WI38 (cell line): ENCODE results near the gene ANK2.

Experiments used
- H3K4me3 ChIP-seq: 2 replicates; pipeline ENCODE4 v1.5.1; 2011; ENCODE audit warnings: low read depth, mild to moderate bottlenecking, control low read depth, low read length
- CTCF ChIP-seq: IDR thresholded peaks from 2 replicates; pipeline ENCODE4 v1.5.1; 2012; ENCODE audit warnings: low read depth, mild to moderate bottlenecking, control low read depth, low read length

ANK2 gene

GRCh38 chr4:113355550-113356371 is 306.3 kb downstream of the ANK2 start:
- H3K4me3 ChIP-seq: peak overlapping the region; percentile 43
- TF ChIP-seq CTCF: no peak

- no peak overlapping the region for H3K4me3 ChIP-seq
- no peak for TF ChIP-seq CTCF
Observed at GRCh38 chr4:113356453-113356852, 307.0 kb downstream of the ANK2 start.

- no peak for TF ChIP-seq CTCF
Observed at GRCh38 chr4:113358784-113359183, 309.3 kb downstream of the ANK2 start.

GRCh38 chr4:113365377-113365776 is 315.9 kb downstream of the ANK2 start:
- H3K4me3 ChIP-seq: no peak overlapping the region
- TF ChIP-seq CTCF: no peak

More at GRCh38 chr4:113358784-113359183, 309.3 kb downstream of the ANK2 start:
- H3K4me3 ChIP-seq: no peak overlapping the region

GRCh38 chr4:113368056-113368455 is 318.6 kb downstream of the ANK2 start:
- no peak overlapping the region for H3K4me3 ChIP-seq
- TF ChIP-seq CTCF: no peak

- no peak overlapping the region for H3K4me3 ChIP-seq
- TF ChIP-seq CTCF: no peak
Observed at GRCh38 chr4:113371111-113371510, 321.7 kb downstream of the ANK2 start.

- TF ChIP-seq CTCF: no peak
- H3K4me3 ChIP-seq: no peak overlapping the region
Observed at GRCh38 chr4:113375964-113376666, 326.7 kb downstream of the ANK2 start.
